ENCODE results near the gene SYTL3.

SYTL3 gene

GRCh38 chr6:158772851-158773371 is 123.1 kb downstream of the SYTL3 start:
- TF ChIP-seq, protein P1, sequence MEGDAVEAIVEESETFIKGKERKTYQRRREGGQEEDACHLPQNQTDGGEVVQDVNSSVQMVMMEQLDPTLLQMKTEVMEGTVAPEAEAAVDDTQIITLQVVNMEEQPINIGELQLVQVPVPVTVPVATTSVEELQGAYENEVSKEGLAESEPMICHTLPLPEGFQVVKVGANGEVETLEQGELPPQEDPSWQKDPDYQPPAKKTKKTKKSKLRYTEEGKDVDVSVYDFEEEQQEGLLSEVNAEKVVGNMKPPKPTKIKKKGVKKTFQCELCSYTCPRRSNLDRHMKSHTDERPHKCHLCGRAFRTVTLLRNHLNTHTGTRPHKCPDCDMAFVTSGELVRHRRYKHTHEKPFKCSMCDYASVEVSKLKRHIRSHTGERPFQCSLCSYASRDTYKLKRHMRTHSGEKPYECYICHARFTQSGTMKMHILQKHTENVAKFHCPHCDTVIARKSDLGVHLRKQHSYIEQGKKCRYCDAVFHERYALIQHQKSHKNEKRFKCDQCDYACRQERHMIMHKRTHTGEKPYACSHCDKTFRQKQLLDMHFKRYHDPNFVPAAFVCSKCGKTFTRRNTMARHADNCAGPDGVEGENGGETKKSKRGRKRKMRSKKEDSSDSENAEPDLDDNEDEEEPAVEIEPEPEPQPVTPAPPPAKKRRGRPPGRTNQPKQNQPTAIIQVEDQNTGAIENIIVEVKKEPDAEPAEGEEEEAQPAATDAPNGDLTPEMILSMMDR (IDR thresholded peaks at IDR 0.05; ENCODE audit: low read depth, low read length, missing control alignments), result no peak
- H3K4me3 ChIP-seq (ENCODE audit: low read depth, low read length), result no peak overlapping the region
- DNase-seq (ENCODE audit: low read depth), result no peak

DNA sequence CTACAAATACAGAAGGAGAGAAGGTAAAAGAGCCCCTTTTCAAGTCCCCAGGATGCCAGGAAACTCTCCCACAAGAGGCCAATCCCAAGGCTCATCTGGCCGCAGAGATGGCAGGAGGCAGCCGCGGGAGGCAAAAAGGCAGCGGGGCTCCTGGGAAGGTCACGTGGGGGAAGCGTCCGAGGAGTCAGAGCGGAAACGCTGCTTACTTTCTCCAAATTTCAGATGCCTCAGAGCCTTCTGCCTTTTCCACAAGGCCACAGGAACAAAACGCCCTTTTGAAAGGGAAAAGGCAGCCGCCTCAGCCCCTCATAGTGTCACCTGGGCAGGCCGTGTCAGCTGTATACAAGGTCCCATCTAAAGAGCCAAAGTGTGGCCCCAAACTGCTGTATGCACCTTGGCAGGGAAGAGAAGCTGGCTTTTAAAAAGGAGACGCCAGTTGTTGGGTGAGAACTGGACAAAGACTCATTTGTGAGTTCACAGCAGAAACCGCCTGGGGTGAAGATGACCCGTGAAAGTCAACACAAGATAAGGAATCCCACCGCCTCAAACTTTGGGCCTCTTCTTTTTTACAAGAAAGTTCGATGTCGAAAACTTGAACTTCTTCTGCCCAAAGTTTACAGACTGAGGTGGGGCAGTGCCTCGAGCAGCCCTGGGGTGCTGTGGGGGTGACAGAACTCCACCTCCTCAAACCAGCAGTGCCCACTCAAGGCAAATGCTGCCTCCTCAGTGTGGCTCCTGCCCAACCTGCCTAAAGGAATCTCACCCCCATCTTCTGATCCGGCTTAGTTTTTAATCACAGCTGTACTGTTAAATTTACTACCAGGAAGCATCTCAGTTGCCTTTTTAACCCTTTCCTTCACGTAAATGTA is 124.0 kb downstream of the SYTL3 start:
- TF ChIP-seq, protein P1 (IDR thresholded peaks at IDR 0.05; ENCODE audit: low read depth, low read length, missing control alignments), result no peak
- H3K4me3 ChIP-seq (ENCODE audit: low read depth, low read length), result no peak overlapping the region
- DNase-seq (ENCODE audit: low read depth), result no peak

DNA sequence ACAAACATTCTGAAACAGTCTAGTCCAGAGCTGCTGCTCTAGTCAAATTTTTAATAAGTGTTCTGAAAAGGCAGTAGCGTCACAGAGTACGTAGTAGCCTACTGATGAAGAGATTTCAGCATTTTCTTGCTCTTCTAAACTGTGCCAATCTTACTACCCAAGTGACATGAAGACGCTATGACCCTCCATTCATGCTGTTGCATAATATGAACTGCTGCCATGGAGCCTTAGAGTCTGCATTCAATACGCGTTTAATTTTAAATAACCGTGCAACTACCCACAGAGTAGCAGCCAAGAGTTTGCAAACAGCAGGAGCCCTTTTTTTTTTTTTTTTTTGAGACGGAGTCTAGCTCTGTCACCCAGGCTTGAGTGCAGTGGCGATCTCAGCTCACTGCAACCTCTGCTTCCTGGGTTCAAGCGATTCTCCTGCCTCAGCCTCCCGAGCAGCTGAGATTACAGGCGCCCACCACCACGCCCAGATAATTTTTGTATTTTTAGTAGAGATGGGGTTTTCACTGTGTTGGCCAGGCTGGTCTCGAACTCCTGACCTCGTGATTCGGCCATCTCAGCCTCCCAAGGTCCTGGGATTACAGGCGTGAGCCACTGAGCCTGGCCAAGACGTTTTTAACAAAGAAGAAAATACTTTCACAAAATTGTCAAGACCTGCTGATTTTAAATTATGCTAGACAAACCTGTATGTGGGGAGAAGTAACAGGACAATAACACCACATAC is 125.0 kb downstream of the SYTL3 start:
- TF ChIP-seq, protein P1 (IDR thresholded peaks at IDR 0.05; ENCODE audit: low read depth, low read length, missing control alignments), result no peak
- no peak overlapping the region for H3K4me3 ChIP-seq (ENCODE audit: low read depth, low read length)
- no peak for DNase-seq (ENCODE audit: low read depth)

- H3K4me3 ChIP-seq (ENCODE audit: low read depth, low read length), result no peak overlapping the region
- no peak for DNase-seq (ENCODE audit: low read depth)
- TF ChIP-seq, protein P1 (IDR thresholded peaks at IDR 0.05; ENCODE audit: low read depth, low read length, missing control alignments), result no peak
These were observed 126.0 kb downstream of the SYTL3 start for GRCh38 chr6:158775832-158776231.

DNA sequence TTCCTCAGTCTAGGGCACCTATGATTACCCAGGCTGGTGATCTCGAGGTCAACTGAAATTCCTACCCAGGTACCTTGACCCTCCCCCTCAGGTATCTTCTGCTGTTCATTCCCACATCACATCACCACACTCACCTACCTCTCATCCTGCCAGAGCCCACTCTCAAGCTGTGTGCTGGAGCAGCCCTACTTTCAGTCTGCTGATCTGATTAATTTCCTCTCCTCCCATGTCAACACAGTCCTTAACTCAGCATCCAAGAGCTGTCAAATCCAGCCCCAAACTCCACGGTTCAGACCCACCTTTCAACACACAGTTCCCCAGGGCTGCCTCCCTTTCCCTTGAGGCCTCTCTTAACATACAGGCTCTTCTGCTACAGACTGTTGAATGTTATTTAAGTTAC is 126.9 kb downstream of the SYTL3 start:
- TF ChIP-seq, protein P1 (IDR thresholded peaks at IDR 0.05; ENCODE audit: low read depth, low read length, missing control alignments), result no peak
- no peak overlapping the region for H3K4me3 ChIP-seq (ENCODE audit: low read depth, low read length)
- DNase-seq (ENCODE audit: low read depth), result no peak

- DNase-seq (ENCODE audit: low read depth), result no peak
- no peak overlapping the region for H3K4me3 ChIP-seq (ENCODE audit: low read depth, low read length)
- TF ChIP-seq, protein P1 (IDR thresholded peaks at IDR 0.05; ENCODE audit: low read depth, low read length, missing control alignments), result no peak
These were observed 127.7 kb downstream of the SYTL3 start for GRCh38 chr6:158777510-158777909.
